PC-3 (cell line): ENCODE results near the gene RAB6B.

ENCODE experiments used
- EZH2 ChIP-seq: fragments of 300-600 bp; sonication (generic); IDR thresholded peaks from one replicate; pipeline ENCODE4 v1.6.1; 2017; ENCODE audit warnings: antibody characterized with exemption, mild to moderate bottlenecking, low read length; ENCODE audit not compliant: unreplicated experiment
- EZH2phosphoT487 ChIP-seq: fragments of 300-600 bp; sonication (generic); IDR thresholded peaks from 2 replicates; pipeline ENCODE4 v1.6.1; 2018; ENCODE audit warnings: mild to moderate bottlenecking, antibody characterized with exemption, low read length, borderline replicate concordance
- TF ChIP-seq, protein P1 (sequence below): fragments of 300-600 bp; sonication (generic); conservative IDR thresholded peaks from 2 replicates; pipeline ENCODE4 v1.5.1; 2017; ENCODE audit warnings: antibody characterized with exemption, low read depth, mild to moderate bottlenecking, low read length

DNA sequence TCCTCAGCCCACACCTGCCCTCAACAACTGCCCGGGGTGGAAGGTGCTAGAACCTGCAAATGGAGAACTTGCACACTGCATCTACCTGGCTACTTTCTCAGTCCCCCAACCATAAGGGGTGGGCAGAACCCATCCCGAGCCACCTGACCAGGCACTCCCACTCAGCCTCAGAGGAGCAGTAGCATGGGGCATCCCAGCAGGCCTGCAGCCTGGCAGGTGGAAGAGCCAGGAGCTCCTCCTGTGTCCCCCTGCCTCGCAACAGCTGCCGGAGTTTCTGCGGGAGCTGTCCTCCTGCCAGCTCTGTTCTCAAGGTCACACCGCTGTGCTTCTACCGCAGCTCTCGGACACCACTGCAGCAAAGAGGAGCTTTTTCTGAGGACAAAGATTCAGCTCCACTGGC lies 27.5 kb downstream of the RAB6B start:
- TF ChIP-seq, protein P1, sequence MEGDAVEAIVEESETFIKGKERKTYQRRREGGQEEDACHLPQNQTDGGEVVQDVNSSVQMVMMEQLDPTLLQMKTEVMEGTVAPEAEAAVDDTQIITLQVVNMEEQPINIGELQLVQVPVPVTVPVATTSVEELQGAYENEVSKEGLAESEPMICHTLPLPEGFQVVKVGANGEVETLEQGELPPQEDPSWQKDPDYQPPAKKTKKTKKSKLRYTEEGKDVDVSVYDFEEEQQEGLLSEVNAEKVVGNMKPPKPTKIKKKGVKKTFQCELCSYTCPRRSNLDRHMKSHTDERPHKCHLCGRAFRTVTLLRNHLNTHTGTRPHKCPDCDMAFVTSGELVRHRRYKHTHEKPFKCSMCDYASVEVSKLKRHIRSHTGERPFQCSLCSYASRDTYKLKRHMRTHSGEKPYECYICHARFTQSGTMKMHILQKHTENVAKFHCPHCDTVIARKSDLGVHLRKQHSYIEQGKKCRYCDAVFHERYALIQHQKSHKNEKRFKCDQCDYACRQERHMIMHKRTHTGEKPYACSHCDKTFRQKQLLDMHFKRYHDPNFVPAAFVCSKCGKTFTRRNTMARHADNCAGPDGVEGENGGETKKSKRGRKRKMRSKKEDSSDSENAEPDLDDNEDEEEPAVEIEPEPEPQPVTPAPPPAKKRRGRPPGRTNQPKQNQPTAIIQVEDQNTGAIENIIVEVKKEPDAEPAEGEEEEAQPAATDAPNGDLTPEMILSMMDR, result no peak
- no peak for TF ChIP-seq EZH2phosphoT487
- TF ChIP-seq EZH2, result no peak
